Measurements from ENCODE around the gene CDC42BPB.

DNA sequence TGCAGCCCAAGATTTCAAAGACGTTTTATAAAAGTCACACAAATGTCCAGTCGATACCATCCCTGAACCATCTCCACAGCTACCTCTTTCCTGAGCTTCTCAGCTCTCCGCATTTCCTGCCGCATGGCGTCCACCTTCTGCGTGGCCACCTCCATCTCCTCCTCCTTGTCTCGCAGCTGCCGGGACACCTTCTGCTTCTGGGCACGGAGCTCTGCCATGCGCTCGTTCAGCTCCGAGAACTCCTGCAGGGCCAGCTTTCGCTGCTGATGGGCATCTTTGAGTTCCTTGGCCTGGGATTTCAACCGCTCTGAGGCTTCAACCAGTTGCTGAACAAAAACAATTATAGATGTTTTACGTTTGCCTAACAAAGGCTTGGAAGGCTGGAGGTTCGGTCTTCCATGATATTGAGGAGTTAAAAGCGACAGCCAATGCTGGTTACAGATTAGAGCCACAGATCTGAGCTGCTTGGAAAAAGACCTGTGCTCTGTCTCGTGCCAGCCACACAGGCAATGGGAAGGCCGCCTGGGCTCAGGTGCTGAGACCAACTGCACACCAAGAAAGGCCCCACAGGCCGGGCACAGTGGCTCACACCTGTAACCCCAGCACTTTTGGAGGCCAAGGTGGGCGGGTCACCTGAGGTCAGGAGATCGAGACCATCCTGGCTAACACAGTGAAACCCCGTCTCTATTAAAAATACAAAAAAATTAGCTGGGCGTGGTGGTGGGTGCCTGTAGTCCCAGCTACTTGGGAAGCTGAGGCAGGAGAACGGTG, 85.3 kb downstream of the CDC42BPB start:
- TF ChIP-seq, protein P1, sequence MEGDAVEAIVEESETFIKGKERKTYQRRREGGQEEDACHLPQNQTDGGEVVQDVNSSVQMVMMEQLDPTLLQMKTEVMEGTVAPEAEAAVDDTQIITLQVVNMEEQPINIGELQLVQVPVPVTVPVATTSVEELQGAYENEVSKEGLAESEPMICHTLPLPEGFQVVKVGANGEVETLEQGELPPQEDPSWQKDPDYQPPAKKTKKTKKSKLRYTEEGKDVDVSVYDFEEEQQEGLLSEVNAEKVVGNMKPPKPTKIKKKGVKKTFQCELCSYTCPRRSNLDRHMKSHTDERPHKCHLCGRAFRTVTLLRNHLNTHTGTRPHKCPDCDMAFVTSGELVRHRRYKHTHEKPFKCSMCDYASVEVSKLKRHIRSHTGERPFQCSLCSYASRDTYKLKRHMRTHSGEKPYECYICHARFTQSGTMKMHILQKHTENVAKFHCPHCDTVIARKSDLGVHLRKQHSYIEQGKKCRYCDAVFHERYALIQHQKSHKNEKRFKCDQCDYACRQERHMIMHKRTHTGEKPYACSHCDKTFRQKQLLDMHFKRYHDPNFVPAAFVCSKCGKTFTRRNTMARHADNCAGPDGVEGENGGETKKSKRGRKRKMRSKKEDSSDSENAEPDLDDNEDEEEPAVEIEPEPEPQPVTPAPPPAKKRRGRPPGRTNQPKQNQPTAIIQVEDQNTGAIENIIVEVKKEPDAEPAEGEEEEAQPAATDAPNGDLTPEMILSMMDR (IDR thresholded peaks at IDR 0.05; ENCODE audit: borderline replicate concordance, extremely low read depth, low read length, poor library complexity, severe bottlenecking) = no peak
- no peak for TF ChIP-seq EZH2 (IDR thresholded peaks at IDR 0.05; ENCODE audit: borderline replicate concordance, low read depth, low read length, severe bottlenecking)

Data from DND-41 (cell line).